HG02623 (cell line): ENCODE measurements around the gene YIPF4.
"Not testable (repeated sequence)": the region's sequence is repeated elsewhere in the genome, so short reads cannot be mapped to it uniquely, and the experiment has no call there.

Experiments
- ATAC-seq: cut with Tn5 transposase; IDR thresholded peaks from one replicate; pipeline ENCODE4 v1.9.1; 2021; ENCODE audit warnings: moderate library complexity; ENCODE audit not compliant: unreplicated experiment

Gene YIPF4

DNA sequence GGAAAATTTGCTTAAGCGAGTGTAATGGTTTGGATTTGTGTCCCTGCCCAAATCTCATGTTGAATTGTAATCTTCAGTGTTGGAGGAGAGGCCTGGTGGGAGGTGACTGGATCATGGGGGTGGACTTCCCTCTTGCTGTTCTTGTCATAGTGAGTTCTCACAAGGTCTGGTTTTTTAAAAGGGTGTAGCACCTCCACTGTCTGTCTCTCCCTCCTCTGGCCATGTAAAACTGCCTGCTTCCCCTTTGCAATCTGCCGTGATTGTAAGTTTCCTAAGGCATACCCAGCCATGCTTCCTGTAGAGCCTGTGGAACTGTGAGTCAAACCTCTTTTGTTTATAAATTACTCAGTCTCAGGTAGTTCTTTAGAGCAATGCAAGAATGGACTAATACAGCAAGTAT lies 6.6 kb downstream of the YIPF4 start:
- no peak for ATAC-seq

GRCh38 chr2:32289165-32289999 lies 11.7 kb downstream of the YIPF4 start:
- no peak for ATAC-seq

GRCh38 chr2:32290000-32290339 lies 12.3 kb downstream of the YIPF4 start:
- no peak for ATAC-seq

DNA sequence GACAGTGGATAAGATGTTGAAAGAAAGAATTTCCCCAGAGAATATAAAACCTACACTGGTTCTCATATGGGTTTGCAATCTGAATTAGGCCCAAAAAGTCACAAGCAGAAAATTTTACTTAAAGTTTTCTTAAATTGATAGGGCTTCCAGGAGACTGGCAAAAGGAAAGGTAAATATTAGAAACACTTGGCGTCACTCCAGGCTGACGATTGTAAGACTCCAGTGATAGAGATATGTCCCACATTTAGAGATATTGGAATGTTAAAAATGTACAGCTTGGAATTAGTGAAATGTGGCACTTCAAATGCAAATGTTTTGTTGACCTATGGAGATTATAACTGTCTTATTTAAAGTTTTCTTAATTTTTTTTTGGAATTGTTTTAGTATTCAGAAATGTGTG lies 14.0 kb downstream of the YIPF4 start:
- no peak for ATAC-seq

- ATAC-seq, result not testable (repeated sequence)
These were observed 15.8 kb downstream of the YIPF4 start for GRCh38 chr2:32293493-32293892.

GRCh38 chr2:32293966-32294562 lies 16.4 kb downstream of the YIPF4 start:
- not testable (repeated sequence) for ATAC-seq

GRCh38 chr2:32310577-32310976 lies 32.9 kb downstream of the YIPF4 start:
- no peak for ATAC-seq

DNA sequence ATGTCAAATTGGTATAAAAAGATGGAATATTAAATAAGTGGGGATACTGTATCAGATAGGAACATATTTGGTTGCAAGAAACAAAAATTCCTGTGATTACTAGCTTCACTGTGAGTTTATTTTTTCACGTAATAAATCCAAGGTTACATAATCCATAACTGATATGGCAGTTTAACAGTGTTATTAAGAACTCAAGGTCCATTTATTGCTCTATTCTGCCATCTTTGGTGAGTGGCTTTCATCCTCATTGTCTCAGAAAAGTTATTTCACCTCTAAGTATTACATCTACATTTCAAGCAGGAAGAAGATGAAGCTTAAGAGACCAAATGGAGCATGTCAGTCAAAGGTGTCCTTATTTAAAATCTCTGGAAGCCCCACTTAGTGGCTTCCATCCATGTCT lies 37.2 kb downstream of the YIPF4 start:
- ATAC-seq, result no peak

DNA sequence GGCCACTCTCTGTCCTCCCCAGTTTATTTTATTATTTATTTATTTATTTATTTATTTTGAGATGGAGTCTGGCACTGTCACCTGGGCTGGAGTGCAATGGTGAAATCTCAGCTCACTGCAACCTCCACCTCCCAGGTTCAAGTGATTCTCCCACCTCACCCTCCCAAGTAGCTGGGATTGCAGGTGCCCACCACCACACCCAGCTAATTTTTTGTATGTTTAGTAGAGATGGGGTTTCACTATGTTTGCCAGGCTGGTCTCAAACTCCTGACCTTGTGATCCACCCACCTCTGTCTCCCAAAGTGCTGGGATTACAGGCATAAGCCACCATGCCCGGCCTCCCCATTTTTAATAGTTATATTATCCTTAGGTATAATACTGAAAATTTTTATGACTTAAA lies 51.0 kb downstream of the YIPF4 start:
- not testable (repeated sequence) for ATAC-seq

GRCh38 chr2:32329180-32329980 lies 51.7 kb downstream of the YIPF4 start:
- not testable (repeated sequence) for ATAC-seq

DNA sequence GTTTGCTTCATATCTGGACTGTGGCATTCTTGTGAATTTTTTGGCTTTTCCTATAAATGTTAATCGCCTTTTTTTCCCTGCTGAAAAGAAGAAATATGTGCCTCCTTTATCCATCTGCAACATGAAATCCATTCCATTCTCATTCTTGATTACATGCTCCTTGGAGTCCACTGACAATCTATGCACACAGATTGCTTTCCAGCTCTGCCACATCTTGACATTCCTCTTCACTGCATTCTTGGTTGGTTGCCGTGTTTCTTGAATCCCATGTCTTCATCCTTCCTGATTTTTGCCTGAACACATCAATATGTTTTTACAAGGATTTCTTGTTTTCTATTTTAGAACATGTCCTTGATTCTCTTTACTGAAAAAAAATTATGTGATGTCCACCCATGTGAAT lies 52.4 kb downstream of the YIPF4 start:
- no peak for ATAC-seq

- ATAC-seq, result no peak
These were observed 65.1 kb downstream of the YIPF4 start for GRCh38 chr2:32342801-32343200.

DNA sequence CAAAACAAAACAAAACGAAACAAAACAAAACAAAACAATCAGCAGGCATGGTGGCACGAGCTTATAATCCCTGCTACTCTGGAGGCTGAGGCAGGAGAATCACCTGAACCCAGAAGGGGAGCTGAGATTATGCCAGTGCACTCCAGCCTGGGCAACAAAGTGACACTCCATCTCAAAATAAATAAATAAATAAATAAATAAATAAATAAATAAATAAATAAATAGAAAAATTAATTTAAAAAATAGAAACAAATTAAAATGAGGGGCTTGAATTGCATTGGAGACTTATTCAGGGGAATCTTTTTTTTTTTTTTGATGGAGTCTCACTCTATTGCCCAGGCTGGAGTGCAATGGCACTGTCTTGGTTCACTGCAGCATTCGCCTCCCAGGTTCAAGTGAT lies 73.1 kb downstream of the YIPF4 start:
- not testable (repeated sequence) for ATAC-seq

GRCh38 chr2:32355976-32356680 lies 78.4 kb downstream of the YIPF4 start:
- ATAC-seq, result no peak

DNA sequence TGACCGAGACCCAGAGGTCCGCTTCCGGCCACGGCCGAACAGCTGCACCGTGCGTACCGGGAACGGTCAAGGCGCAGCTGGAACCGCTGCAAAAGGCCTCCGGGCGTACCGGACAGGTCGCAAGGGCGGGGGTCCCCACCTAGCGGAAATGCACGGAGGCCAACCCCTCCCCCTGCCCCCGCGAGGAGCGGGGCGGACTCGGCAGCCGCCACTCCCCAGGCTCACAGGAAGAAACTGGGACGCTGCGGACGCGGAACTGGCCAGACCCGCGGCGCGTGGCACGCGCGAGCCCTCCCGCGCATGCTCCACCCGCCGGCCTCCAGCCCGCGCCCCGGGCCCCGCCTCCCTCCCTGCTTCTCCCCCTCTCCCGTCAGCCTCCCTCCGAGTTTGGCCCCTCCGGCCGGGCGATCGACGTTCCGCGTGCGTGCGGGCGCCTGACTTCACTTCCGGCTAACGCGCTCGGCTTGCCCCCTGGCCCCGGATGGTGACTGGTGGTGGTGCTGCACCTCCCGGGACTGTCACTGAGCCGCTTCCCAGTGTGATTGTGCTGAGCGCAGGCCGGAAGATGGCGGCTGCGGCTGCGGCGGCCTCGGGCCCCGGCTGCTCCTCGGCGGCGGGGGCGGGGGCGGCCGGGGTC lies 79.1 kb downstream of the YIPF4 start, which contains the start of gene BIRC6:
TSS of gene BIRC6 (plus strand) at position 343 of the 637 bp plus-strand sequence. CDS start at position 482, 139 bp downstream.
- peak; percentile 82 for ATAC-seq

- peak; percentile 6 for ATAC-seq
These were observed 79.8 kb downstream of the YIPF4 start for GRCh38 chr2:32357318-32358110.

DNA sequence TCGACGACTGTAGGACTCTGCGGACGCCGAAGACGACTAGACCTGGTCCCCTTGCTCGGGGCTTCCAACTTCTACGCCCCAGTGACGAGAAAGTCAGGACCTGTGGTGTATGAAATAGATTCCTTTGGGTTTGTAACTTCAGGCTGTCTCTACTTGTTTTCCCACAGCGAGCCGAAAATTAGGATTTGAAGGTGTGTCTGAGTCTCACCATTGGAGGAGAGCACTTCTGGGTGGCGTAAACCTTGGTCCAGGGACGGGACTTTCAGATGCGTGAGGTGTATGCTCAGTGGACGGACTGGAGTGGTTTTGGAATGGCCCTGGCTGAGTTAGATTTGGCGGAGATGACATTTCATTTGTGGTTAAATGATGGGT lies 80.4 kb downstream of the YIPF4 start:
- ATAC-seq, result no peak

DNA sequence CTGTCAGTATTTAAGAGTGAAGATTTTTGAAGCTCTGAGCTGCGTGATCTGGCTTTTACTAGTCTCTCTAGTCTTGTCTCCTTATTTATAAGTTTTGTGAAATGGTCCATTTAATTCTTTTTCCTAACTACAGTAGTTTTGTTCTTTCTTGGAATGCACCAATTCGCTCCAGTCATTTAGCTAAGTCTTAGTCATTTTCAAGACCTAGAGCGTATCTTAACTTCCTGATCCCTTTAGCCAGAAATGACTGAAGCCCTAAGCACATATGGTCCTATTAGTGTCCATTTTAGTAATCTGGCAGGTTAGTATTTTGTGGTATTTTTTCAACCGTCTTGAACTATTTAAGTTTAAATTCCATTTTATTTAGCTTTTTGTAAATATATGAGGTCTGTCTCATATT lies 82.7 kb downstream of the YIPF4 start:
- ATAC-seq, result no peak

GRCh38 chr2:32362997-32363396 lies 85.3 kb downstream of the YIPF4 start:
- ATAC-seq, result not testable (repeated sequence)

- no peak for ATAC-seq
These were observed 85.9 kb downstream of the YIPF4 start for GRCh38 chr2:32363597-32363996.
